22Rv1 (cell line): ENCODE results near the gene CNTRL.
"Not testable (repeated sequence)": the region's sequence is repeated elsewhere in the genome, so short reads cannot be mapped to it uniquely, and the experiment has no call there.

ENCODE experiments used
- H3K27ac ChIP-seq: fragments of 450-650 bp; 2 replicates; pipeline ENCODE4 v1.5.1; 2017
- CTCF ChIP-seq: fragments of 450-650 bp; IDR thresholded peaks from 2 replicates; pipeline ENCODE4 v1.5.1; 2017; ENCODE audit warnings: mild to moderate bottlenecking
- ZFX ChIP-seq: fragments of 450-650 bp; IDR thresholded peaks from 2 replicates; pipeline ENCODE4 v1.6.1; 2017; ENCODE audit warnings: antibody characterized with exemption, borderline replicate concordance

Gene CNTRL

GRCh38 chr9:121074370-121075250 is at the start of gene CNTRL:
CNTRL (plus strand) TSS chr9:121074955; CDS start chr9:121088327, 13,372 bp downstream.
- TF ChIP-seq CTCF = no peak
- no peak for TF ChIP-seq ZFX

GRCh38 chr9:121026260-121026691 is 48.5 kb upstream of the CNTRL start:
- TF ChIP-seq ZFX (no peak), CTCF (no peak)
- H3K27ac ChIP-seq = no peak overlapping the region

More at GRCh38 chr9:121074370-121075250, at the start of gene CNTRL:
- peak within 1 kb of the TSS; percentile 97 for H3K27ac ChIP-seq

GRCh38 chr9:121026768-121027167 is 48.0 kb upstream of the CNTRL start:
- H3K27ac ChIP-seq = no peak overlapping the region
- TF ChIP-seq CTCF = no peak

- not testable (repeated sequence) for H3K27ac ChIP-seq
Observed at GRCh38 chr9:121028285-121028684, 46.5 kb upstream of the CNTRL start.

GRCh38 chr9:121029469-121029868 is 45.3 kb upstream of the CNTRL start:
- TF ChIP-seq CTCF = no peak
- no peak for TF ChIP-seq ZFX
- no peak overlapping the region for H3K27ac ChIP-seq

- TF ChIP-seq ZFX = no peak
- no peak for TF ChIP-seq CTCF
- no peak overlapping the region for H3K27ac ChIP-seq
Observed at GRCh38 chr9:121034529-121034928, 40.2 kb upstream of the CNTRL start.

GRCh38 chr9:121035717-121036116 is 39.0 kb upstream of the CNTRL start:
- H3K27ac ChIP-seq = not testable (repeated sequence)

GRCh38 chr9:121038362-121038761 is 36.4 kb upstream of the CNTRL start:
- TF ChIP-seq CTCF (no peak), ZFX (no peak)
- no peak overlapping the region for H3K27ac ChIP-seq
